OCI-M2 (cell line): Measurements from ENCODE around the gene MDM4.
"Not testable (repeated sequence)": the region's sequence is repeated elsewhere in the genome, so short reads cannot be mapped to it uniquely, and the experiment has no call there.

Experiments used
- DNase-seq: peaks from one replicate; lab custom pipeline; 2025; ENCODE audit not compliant: unreplicated experiment; lab: John Stamatoyannopoulos, UW

The MDM4 gene

GRCh38 chr1:204516180-204516879 lies at the start of gene MDM4:
Gene MDM4 (plus strand): TSS chr1:204516406. CDS start chr1:204525519, 9,113 bp downstream.
- peak; percentile 79 for DNase-seq

GRCh38 chr1:204466416-204467405 lies 49.5 kb upstream of the MDM4 start:
- DNase-seq, result no peak

GRCh38 chr1:204468206-204468605 lies 48.0 kb upstream of the MDM4 start:
- DNase-seq, result no peak

DNA sequence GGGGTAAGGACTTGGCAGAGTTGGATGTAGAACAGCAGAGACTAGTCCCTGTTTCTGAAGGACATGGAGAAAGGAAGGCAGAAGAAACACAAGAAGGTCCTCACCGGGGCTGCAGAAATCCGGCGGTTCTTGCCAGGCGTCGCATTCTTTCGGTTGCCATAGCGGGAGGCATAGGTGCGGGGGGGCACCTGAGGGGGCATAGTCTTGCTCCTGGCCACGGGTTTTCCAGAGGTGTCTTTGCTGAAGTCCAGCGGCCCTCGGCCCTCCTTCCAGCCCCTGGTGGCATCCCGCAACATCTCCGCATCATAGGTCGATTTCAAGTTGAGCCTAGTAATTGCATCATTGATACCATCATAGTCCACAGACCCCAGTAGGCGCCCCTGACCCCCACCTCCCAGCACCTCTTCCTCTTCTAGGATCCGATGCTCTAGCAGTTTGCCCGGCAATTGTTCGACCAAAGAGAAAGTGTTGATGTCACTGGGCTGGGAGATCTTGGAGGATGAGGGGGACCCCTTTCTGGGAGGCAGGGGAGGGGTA lies 47.4 kb upstream of the MDM4 start:
- DNase-seq, result no peak

GRCh38 chr1:204469304-204469703 lies 46.9 kb upstream of the MDM4 start:
- no peak for DNase-seq

DNA sequence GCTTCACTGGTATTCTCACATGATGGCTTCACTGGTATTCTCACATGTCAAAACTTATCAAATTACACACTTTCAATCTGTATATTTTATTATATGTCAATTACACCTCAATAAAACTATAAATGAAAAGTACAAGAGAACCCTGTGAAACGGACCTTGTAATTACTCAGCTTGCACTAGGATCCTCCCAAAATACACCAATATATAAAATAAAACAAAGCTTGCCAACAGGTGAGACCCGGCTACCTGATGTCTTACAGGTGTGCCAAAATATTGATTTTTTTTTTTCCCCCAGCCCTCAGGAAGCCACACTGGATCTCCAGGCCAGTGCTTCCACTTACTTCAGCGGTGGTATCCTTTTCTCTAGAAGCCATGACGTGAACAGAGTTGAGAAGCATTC lies 44.5 kb upstream of the MDM4 start:
- DNase-seq, result no peak

GRCh38 chr1:204472660-204473059 lies 43.5 kb upstream of the MDM4 start:
- no peak for DNase-seq

- DNase-seq, result no peak
Measured at GRCh38 chr1:204473400-204473965, 42.7 kb upstream of the MDM4 start.

DNA sequence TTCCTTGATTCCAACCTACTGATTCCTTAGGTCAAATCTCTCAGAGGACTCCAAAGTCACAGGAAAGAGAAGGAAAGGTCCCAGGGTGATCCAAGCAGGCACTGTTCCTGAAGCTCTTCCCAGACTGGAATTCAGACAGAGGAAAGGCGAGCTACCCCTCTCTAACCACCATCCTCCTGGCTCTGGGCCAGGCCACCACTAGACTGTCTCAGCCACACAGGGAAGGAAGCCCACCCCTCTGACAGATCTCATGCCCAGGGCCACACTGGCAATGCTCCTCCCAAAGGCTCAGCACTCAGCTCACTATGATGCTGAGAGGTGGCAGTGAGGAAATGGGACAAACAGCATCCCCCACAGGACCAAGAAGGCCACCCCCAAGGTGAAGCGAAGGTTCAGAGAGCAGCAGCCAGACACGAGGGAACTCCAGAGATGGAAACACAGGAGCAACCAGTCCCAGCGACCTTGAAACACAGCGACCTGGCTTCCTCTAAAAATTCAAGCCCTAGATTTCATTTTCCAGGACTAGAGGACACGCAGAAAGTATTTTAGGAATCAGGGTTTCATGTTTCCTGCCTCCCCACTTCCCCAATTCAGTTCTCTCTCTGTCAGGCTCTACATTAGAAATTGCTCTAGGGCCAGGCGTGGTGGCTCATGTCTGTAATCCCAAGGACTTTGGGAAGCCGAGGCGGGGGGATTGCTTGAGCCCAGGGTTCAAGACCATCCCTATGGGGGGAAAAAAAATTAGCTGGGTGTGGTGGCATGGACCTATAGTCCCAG lies 40.4 kb upstream of the MDM4 start:
- DNase-seq, result no peak

DNA sequence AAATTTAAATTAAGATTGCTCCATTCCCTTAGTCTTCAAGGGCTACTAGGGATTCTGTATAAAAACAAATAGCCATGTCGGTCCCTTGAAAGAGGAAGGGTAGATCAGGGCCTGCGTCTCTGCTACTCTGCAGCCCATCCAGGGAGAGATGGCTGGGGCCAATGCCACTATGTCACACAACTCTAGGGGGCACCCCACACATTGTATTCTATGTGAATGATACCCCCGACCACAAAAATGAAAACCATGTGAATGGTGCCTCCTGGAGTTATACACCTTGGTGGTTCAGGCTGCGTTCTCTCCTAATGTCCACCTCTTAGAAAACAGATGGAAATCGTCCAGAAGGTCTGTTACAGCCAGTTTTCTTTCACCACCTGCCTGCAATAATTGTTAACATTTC lies 39.6 kb upstream of the MDM4 start:
- no peak for DNase-seq

- no peak for DNase-seq
Measured at GRCh38 chr1:204477036-204477740, 39.0 kb upstream of the MDM4 start.

- no peak for DNase-seq
Measured at GRCh38 chr1:204478172-204478899, 37.9 kb upstream of the MDM4 start.

DNA sequence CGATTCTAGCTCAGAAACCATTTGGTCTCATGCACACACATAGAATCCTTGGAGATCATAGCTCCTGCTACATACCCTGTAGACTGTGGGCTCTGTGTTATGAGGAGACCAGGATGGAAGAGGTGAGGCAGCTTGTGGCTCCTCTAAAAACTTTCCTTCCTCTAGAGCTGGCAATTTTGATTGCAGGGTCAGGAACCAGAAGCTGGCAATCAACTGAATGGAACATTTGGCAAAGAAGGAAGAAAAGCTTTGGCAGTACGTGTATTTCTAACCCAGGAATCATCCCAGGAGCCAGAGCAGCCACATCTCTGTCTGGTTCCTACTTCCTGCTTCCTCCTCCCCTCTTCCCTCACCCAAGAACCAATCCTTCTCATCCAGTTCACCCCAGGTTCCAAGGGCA lies 37.3 kb upstream of the MDM4 start:
- no peak for DNase-seq

DNA sequence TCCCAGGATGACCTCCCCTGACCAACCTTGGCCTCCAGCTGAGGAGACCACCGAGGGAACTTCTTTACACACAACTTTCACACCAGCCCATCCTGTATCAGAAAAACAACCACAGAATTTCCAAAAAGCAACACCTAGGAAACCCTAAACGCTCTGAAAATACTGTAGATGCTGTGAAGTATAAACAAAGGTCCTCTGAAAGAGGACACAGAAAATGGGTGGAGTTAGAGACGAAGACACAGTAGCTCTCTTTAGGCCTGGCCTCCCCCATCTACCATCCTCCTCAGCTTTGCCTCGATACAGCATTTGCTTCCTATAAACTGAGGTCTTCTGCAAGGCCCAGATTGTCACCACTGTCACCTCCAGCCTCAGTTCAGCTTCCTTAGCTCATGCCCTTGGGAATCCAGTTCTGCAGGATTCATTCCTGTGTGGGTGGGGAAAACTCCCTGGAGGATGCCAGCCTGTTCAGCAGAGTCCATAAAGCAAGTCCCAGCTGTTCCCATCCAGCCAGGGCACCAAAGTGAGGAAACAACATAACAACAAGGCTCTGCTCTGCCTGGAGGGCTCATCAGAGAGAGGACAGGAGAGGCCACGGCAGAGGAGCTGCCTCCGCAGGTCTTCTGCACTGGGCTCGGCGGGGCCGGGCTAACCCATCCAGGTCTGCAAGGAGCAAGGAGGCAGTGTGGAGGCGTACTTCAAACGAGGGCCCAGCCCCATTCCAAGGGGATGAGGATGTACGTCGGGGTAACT lies 36.6 kb upstream of the MDM4 start:
- DNase-seq, result no peak

- DNase-seq, result no peak
Measured at GRCh38 chr1:204480515-204480914, 35.7 kb upstream of the MDM4 start.

GRCh38 chr1:204483791-204484190 lies 32.4 kb upstream of the MDM4 start:
- DNase-seq, result no peak

DNA sequence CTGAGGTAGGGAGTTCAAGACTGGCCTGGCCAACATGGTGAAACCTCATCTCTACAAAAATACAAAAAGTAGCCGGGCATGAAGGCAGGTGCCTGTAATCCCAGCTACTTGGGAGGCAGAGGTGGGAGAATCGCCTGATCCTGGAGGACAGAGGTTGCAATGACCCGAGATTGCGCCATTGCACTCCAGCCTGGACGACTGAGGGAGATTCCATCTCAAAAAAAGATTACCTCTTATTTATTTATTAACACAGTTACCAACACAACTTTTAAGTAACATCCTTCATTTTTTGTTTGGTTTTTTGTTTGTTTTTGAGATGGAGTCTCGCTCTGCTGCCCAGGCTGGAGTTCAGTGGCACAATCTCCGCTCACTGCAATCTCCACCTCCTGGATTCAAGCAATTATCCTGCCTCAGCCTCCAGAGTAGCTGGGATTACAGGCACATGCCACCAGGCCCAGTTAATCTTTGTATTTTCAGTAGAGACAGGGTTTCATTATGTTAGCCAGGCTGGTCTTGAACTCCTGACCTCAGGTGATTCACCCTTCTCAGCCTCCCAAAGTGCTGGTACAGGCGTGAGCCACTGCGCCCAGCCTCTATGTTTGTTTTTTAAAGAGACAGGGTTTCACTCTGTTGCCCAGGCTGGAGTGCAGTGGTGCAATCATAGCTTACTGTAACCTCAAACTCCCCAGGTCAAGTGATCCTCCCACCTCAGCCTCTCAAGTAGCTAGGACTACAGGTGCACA lies 29.5 kb upstream of the MDM4 start:
- DNase-seq, result not testable (repeated sequence)

GRCh38 chr1:204487256-204487615 lies 29.0 kb upstream of the MDM4 start:
- no peak for DNase-seq
